GM12878 (cell line): ENCODE measurements around the gene CCNY.

Experiments
- CTCF ChIP-seq, 3 experiments: IDR thresholded peaks in 2 of 3; conservative IDR thresholded peaks in 1 of 3; 2 replicates each; pipeline ENCODE4 v1.5.1; 2011; ENCODE audit warnings: low read depth in 3 of 3, low read length in 3 of 3, mild to moderate bottlenecking in 3 of 3, control low read depth in 2 of 3, moderate library complexity in 2 of 3, inconsistent platforms in 1 of 3, mixed read lengths in 1 of 3; ENCODE audit not compliant: control insufficient read depth in 2 of 3, insufficient read depth in 1 of 3; ENCODE audit errors: extremely low read depth in 1 of 3
- EP300 ChIP-seq, 2 experiments: fragments of 150-350 bp in 1 of 2; IDR thresholded peaks; 2 replicates each; pipeline ENCODE4 v1.6.1; 2011 to 2012; ENCODE audit warnings: low read depth in 2 of 2, low read length in 2 of 2, borderline replicate concordance in 1 of 2, improper control_type of control experiment in 1 of 2, inconsistent platforms in 1 of 2; ENCODE audit not compliant: control insufficient read depth in 1 of 2
- EZH2 ChIP-seq: IDR thresholded peaks from 2 replicates; pipeline ENCODE4 v1.6.1; 2012; ENCODE audit warnings: low read depth, mild to moderate bottlenecking, control low read depth, inconsistent platforms, low read length, borderline replicate concordance; ENCODE audit not compliant: control insufficient read depth
- JUNB ChIP-seq: IDR thresholded peaks from 2 replicates; pipeline ENCODE4 v1.6.1; 2016; ENCODE audit warnings: antibody characterized with exemption, mild to moderate bottlenecking
- POLR2A ChIP-seq: IDR thresholded peaks from 2 replicates; pipeline ENCODE4 v1.6.1; 2011; ENCODE audit warnings: low read depth, mild to moderate bottlenecking, low read length
- RFX5 ChIP-seq: IDR thresholded peaks from 2 replicates; pipeline ENCODE4 v1.6.1; 2011; ENCODE audit warnings: low read depth, low read length, improper control_type of control experiment
- SMC3 ChIP-seq: IDR thresholded peaks from 2 replicates; pipeline ENCODE4 v1.6.1; 2011; ENCODE audit warnings: low read length, improper control_type of control experiment, borderline replicate concordance
- USF2 ChIP-seq: IDR thresholded peaks from 2 replicates; pipeline ENCODE4 v1.6.1; 2011; ENCODE audit warnings: low read depth, low read length, improper control_type of control experiment, borderline replicate concordance
- ZNF274 ChIP-seq: IDR thresholded peaks from one replicate; pipeline ENCODE4 v1.8.0; 2011; ENCODE audit not compliant: insufficient read length, insufficient read depth

GRCh38 chr10:35448687-35449662 lies 112.7 kb downstream of the CCNY start:
- TF ChIP-seq USF2 (no peak), POLR2A (no peak), ZNF274 (no peak), CTCF (IDR thresholded peaks at IDR 0.05 in 2 of 3, conservative IDR thresholded peaks at IDR 0.05 in 1 of 3; ENCODE audit: control insufficient read depth in 2 of 3, extremely low read depth in 1 of 3, insufficient read depth in 1 of 3, low read depth in 3 of 3, low read length in 3 of 3) (no peak), RFX5 (no peak), EZH2 (no peak), SMC3 (no peak), EP300 (IDR thresholded peaks at IDR 0.05; ENCODE audit: borderline replicate concordance in 1 of 2, control insufficient read depth in 1 of 2, low read depth in 2 of 2, low read length in 2 of 2) (no peak), JUNB (no peak)
